ENCODE results near the gene NBAS. TPM values are rescaled to one million over a fixed set of nuclear protein-coding genes. Genes with fewer than 3 reads are reported as not detected.

NBAS gene
- total and polyA plus RNA-seq, 10 of the 15 experiments (the other 5 are each of a cell fraction or from before 2014, with no cell fraction given), result 4.3 to 32.7 (median 20.8) TPM

- TF ChIP-seq ZBTB40 (IDR thresholded peaks at IDR 0.05; ENCODE audit: borderline replicate concordance), result no peak
- TF ChIP-seq ZNF592 (IDR thresholded peaks at IDR 0.05), result no peak
These were observed 297.0 kb downstream of the NBAS start (continued) for GRCh38 chr2:15263976-15264685.

Data from GM12878 (cell line).